Glomerular visceral epithelial cell (primary cell): ENCODE results near the gene MMP25.

ENCODE experiments used
- DNase-seq: peaks from one replicate; pipeline ENCODE4 v3.0.0-alpha.2; 2016; ENCODE audit errors: extremely low spot score

MMP25 gene

DNA sequence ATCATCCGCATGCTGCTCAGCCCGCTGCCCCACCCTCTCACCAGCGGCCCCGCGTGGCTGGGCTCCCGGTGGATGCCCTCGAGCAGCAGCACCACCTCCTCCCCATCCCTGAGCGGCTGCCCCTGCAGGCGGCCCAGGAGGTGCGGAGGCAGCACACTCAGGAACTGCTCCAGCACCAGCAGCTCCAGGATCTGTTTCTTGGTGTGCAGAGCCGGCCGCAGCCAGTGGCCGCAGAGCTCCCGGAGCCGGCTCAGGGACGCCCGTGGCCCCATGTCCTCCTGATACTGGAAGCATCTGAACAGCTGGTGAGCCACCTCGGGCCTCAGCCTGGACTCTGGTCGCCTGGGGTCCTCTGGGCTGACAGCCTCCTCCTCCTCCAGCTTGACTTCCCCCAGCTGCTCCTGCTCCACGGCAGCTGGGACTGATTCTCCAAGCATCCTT, 46.2 kb downstream of the MMP25 start:
- no peak for DNase-seq

DNA sequence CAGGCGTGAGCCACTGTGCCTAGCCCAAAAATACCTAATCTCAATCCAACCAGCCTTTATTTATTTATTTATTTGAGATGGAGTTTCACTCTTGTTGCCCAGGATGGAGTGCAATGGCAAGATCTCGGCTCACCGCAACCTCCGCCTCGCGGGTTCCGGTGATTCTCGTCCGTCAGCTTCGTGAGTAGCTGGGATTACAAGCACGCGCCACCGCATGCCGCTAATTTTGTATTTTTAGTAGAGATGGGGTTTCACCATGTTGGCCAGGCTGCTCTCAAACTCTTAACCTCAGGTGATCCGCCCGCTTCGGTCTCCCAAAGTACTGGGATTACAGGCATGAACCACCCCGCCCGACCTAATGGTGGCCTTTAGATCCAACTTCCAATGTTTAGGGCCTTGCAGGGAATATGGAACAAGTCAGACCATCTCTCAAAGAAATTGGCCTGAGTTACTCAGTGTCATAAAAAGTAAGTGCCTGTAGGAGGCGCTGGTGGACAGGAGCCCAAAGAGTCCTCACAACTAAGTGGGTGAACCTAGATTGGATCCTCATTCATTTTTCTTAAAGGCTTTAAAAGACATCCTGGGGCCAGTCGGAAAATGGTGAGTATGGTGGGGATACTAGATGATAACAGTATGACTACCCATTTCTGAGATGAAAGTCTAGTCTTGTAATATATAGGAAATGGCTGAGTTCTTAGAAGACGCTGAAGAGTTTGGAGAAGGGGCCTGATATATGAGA, 48.1 kb downstream of the MMP25 start:
- DNase-seq, result peak; percentile 32

DNA sequence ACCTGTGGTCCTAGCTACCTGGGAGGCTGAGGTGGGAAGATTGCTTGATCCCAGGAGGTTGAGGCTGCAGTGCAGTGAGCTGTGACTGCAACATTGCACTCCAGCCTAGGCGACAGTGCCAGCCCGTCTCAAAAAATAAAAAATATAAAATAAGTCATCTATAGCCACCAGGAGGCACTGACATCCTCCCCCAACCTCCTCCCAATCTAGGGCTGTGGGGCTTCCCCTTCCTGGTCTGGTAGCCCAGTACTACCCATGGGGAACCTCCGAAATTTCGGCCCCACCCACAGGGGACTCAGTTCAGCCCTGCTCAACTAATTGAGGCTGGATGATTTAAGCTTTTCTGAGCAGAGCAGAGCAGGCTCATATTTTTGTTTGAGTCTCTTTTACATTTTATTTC, 49.5 kb downstream of the MMP25 start:
- no peak for DNase-seq

DNA sequence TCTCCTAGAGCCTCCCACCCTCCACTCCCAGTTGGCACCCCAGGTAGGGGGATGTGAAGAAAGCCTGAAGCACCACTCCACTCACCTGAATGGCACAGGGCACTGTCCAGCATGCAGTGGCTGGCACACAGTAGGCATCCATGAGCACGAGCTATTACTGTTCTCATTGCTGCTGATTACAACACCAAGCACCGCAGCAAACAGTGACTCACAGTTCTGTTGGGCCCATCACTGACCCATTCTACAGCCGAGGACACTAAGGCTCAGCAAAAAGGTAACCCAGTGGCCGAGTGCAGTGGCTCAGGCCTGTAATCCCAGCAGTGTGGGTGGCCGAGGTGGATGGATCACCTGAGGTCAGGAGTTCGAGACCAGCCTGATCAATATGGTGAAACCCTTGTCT, 50.0 kb downstream of the MMP25 start:
- DNase-seq, result no peak

DNA sequence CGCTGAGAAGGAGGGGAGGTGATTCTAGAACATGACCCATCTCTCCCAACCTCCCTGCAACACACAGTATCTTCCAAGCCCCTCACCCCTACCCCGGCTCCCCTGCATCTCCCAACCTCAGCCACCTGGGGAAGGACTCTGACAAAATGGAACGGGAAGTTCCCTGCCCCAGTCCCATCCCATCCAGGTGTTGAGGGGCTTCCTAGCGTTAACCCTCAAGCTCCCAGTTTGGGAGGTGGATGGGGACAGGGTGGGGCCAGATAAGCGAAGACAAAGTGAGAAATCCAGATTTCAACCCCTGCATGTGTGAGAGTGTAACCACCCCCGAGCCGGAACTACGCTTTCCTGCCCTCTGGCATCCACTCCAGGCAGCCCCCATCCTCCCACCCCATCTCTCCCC, 50.9 kb downstream of the MMP25 start:
- no peak for DNase-seq

DNA sequence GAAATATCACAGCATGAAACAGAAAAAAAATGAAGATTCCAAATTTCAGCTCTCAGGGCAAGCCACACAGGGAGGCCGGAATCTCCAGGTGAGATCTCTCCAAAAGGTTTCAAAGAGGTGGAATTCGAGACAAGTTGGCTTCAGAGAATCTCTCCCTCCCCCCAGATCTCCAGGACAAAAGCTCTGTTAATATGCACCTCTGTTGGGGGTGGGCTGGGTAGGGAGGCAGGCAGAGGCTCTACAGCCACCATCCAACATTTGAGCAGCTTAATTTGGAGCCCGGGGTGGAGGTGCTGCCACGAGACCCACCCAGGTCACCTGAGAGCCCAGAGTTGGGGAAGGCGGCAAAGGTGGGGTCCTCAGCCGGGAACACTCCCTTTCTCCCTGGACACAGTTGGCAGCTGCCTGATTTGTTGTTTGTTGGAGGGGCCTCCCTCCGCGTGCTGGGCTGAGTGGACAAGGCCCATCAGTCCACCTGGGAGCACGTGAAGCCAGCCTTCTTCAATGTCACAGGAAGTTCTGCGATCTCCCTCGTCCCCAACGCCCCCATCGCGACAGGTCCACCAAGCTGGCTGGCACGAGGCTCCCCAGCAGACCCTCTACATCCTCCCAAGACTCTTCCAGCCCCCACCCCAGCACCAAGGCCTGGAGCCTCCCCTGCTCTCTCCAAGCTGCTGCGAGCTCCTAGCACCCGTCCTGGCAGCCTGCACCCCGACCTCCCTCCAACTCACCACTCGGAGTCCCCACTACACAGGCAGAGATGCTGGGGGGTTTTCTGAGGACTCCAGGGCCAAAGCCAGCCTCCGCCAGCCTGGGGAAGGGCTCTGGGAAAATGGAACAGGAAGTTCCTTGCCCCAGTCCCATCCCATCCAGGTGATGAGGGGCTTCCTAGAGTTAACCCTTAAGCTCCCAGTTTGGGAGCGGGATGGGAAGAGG, 52.4 kb downstream of the MMP25 start, which contains the start of gene ZSCAN10:
Gene ZSCAN10, minus strand, starts transcription at position 836 of the 936 bp plus-strand sequence. CDS start 6,357 bp downstream, outside the sequence.
- DNase-seq, result no peak

DNA sequence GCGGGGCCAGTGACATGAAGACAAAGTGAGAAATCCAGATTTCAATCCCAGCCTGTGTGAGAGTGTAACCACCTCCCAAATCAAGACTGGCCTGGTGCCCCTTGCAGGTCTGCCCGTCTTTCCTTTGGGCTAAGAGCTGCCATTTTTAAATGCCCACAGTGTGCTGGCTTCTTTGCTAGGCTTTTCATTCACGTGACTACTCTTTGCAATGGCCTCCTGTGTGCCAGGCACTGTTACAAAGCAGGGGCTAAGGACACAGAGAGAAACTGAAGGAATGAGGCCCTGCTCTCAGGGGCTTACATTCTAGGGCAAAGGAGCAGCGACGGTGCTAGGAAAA, 53.0 kb downstream of the MMP25 start:
- no peak for DNase-seq

DNA sequence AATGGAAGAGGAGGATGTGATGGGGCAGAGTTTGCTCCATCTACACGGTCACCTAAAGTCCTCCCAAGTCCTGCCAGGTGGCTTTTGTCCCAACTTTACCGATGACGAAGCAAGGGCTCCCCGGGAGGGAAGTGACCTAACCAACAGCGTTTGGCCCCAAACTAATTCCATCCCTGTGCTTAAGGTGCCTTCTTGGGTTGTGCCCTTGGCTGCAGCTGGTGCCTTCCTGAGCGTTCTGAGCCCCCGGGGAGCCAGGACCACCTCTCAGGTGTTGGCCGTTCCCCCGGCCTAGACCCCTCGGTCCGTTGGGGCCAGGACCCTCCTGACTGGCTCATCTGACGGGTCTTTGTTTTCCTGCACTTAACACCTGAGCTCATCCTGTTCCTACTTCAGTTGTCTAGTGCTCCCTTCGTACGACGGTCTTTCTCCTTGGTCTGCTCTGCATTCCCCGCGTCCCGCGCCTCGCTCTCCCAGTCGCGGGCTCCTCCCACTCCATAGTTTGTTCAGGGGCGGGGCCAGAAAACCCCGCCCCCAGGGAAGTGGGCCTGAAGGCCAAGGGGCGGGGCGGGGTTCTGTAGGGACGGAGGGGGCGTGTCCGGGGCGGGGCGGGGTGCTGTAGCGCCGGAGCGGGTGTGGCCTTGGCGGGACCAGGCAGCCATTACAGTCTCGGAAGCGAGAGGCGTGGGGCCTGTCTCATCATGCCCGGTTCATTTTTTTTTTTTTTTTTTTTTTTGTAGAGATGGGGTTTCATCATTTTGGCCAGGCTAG, 53.6 kb downstream of the MMP25 start:
- peak; percentile 70 for DNase-seq

DNA sequence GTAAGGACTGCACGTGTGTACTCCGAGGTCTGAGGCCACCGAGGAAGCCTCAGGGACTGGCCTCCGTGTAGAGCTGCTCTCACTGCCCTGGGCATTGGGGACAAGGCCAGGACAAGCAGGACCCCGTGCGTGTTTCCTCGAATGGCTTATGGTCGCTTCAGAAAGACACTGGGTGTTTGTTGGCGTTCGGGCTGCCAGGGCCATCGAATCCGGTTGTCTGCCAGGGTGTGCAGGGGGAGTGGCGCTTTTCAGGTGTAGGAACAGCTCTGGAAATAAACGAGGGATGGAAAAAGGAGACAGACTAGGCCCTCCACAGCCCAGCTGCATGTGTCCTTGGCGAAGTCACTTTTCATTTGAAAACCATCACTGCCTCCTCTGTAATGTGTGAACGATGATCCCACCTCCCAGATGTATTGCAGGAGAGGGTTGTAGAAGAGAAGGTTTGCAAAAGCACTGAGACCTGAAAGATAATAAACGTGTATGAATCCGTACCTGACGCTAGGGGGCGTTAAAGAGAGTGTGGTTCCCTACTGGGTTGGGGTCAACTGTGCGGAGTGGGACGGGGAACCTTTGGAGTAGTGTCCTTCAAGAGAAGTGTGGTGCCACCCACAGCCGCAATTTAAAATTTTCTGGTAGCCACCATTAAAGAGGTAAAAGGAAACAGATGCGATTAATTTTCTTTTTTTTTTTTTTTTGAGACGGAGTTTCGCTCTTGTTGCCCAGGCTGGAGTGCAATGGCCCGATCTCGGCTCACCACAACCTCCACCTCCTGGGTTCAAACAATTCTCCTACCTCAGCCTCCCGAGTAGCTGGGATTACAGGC, 54.9 kb downstream of the MMP25 start:
- no peak for DNase-seq

DNA sequence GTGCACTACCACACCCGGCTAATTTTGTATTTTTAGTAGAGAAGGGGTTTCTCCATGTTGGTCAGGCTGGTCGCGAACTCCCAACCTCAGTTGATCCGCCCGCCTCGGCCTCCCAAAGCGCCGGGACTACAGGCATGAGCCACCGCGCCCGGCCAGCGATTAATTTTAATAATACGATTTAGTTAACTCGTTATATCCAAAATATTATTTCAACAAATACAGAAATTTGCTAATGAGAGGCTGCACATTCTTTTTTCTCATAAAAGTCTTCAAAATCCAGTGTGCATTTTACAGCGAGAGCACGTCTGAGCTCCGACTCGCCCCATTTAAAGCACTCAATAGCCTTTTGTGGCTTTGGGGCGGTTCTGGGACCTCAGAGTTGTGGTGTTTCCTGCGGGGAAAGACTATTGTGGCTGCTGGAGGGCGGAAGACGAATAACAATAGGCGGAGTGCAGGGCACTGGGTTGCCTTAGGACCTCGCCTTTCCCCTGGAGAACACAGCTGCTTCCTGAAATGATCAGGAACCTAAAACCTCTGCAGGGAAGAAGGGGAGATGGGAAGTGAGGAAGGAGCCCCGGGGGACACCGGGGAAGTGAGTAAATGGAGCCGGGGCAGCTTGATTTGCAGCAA, 55.6 kb downstream of the MMP25 start:
- no peak for DNase-seq

DNA sequence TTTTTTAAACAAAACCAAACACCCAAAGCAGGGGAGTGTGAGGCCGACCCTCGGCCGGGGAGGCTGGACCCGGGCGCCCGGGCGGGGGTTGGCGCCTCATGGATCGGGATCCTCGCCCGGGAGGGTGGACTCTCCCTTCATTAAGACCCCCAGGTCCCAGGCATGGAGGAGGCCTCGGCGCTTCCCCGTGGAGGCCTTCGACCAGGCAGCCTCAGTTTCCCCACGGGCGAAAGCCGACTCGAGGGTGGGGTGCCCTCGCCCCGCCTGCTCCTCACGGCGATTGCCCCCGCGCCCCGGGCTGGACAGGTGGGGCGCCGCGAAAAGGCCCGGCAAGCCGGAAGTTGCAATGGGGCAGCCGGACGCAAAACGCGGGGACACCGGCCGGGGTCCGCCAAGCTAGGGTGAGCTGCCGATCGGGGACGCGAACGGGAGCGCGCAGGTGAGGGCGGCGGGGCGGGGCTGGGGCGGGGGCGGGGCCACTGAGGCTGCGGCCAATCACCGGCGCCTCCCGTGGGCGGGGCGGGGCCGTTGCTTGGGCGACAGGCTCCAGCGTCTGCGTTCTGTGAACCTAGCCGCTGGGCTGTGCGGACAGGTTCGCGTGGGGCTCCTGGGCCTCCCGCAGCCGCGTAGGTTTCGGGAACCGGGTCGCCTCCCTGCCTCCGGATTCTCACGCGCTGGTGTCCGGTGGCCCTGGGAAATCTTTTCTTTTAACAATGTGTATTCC, 60.0 kb downstream of the MMP25 start:
- peak; percentile 93 for DNase-seq
